Transverse colon (tissue), 4 donors: Measurements from ENCODE around the gene YTHDF1.

ENCODE experiments used
- EP300 ChIP-seq: sonication (generic); formaldehyde crosslinking; IDR thresholded peaks from one replicate; pipeline ENCODE4 v1.6.1; 2017; ENCODE audit warnings: antibody characterized with exemption, low read depth
- POLR2A ChIP-seq: fragments of 450-650 bp; IDR thresholded peaks from one replicate; pipeline ENCODE4 v1.6.1; 2016; ENCODE audit warnings: antibody characterized with exemption, mild to moderate bottlenecking, moderate library complexity
- POLR2AphosphoS5 ChIP-seq, 3 donors: sonication (generic); formaldehyde crosslinking; IDR thresholded peaks; one replicate each; pipeline ENCODE4 v1.6.1; 2016; ENCODE audit warnings: antibody characterized with exemption in 3 of 3
- TF ChIP-seq, protein P1 (sequence below), 5 experiments: fragments of 200-600 bp in 3 of 5; fragments of 450-650 bp in 2 of 5; sonication (generic) in 3 of 5; IDR thresholded peaks; 1 replicate in 2 of 5; 2 replicates in 3 of 5; pipeline ENCODE4 v1.5.1; 2016 to 2017; ENCODE audit warnings: antibody characterized with exemption in 5 of 5, inconsistent platforms in 3 of 5, mild to moderate bottlenecking in 2 of 5, moderate library complexity in 1 of 5

DNA sequence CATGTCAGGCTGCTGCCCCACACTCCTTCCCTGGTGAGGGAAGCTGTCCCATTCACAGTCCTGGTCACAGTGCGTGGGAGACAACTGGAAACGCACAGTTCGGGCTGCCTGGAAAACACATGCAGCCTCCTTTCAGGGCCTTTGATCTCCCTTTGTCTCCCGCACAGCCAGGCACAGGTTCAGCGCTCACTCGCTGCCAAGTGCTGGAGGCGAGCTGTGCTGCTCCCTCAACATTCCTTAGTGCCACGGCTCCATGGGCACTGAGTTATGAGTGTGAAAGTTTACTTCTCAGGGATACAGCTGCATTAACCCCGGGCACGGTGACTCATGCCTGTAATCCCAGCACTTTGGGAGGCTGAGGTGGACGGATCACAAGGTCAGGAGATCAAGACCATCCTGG, 9.1 kb downstream of the YTHDF1 start:
- TF ChIP-seq, protein P1, sequence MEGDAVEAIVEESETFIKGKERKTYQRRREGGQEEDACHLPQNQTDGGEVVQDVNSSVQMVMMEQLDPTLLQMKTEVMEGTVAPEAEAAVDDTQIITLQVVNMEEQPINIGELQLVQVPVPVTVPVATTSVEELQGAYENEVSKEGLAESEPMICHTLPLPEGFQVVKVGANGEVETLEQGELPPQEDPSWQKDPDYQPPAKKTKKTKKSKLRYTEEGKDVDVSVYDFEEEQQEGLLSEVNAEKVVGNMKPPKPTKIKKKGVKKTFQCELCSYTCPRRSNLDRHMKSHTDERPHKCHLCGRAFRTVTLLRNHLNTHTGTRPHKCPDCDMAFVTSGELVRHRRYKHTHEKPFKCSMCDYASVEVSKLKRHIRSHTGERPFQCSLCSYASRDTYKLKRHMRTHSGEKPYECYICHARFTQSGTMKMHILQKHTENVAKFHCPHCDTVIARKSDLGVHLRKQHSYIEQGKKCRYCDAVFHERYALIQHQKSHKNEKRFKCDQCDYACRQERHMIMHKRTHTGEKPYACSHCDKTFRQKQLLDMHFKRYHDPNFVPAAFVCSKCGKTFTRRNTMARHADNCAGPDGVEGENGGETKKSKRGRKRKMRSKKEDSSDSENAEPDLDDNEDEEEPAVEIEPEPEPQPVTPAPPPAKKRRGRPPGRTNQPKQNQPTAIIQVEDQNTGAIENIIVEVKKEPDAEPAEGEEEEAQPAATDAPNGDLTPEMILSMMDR (IDR thresholded peaks at IDR 0.05), result no peak
- TF ChIP-seq POLR2A (no peak), POLR2AphosphoS5 (IDR thresholded peaks at IDR 0.05) (no peak), EP300 (no peak)
